Esophagus muscularis mucosa (tissue), 4 donors: Measurements from ENCODE around the gene HDAC3. TPM values are rescaled to one million over a fixed set of nuclear protein-coding genes. Genes with fewer than 3 reads are reported as not detected.

Experiments
- DNase-seq: peaks from one replicate; pipeline ENCODE4 v3.0.0-alpha.2; 2017; ENCODE audit errors: extremely low spot score
- H3K27ac ChIP-seq, 4 donors: fragments of 200-600 bp; sonication (generic); replicated peaks in 1 of 4; 1 replicate in 3 of 4; 2 replicates in 1 of 4; pipeline ENCODE4 v1.5.1; 2016 to 2019; ENCODE audit warnings: mild to moderate bottlenecking in 1 of 4
- H3K27me3 ChIP-seq, 4 donors: fragments of 200-600 bp; sonication (generic); one replicate each; pipeline versions ENCODE4 v1.5.1 to v1.6.0; 2016 to 2019
- H3K36me3 ChIP-seq, 4 donors: fragments of 200-600 bp; sonication (generic); one replicate each; pipeline ENCODE4 v1.5.1; 2016 to 2019
- H3K4me1 ChIP-seq, 4 donors: fragments of 200-600 bp; sonication (generic); one replicate each; pipeline ENCODE4 v1.5.1; 2016 to 2019
- H3K4me3 ChIP-seq, 4 donors: fragments of 200-600 bp; sonication (generic); 1 replicate in 2 of 4; 2 replicates in 2 of 4; pipeline ENCODE4 v1.5.1; 2016 to 2019; ENCODE audit warnings: mild to moderate bottlenecking in 4 of 4, moderate library complexity in 1 of 4
- H3K9me3 ChIP-seq, 4 donors: fragments of 200-600 bp; sonication (generic); 1 replicate in 3 of 4; 2 replicates in 1 of 4; pipeline ENCODE4 v1.5.1; 2016 to 2019
- EP300 ChIP-seq: sonication (generic); formaldehyde crosslinking; IDR thresholded peaks from one replicate; pipeline ENCODE4 v1.6.1; 2017; ENCODE audit warnings: antibody characterized with exemption
- POLR2A ChIP-seq: fragments of 450-650 bp; IDR thresholded peaks from one replicate; pipeline ENCODE4 v1.6.1; 2017; ENCODE audit warnings: antibody characterized with exemption, moderate library complexity, mild to moderate bottlenecking, low read depth
- POLR2AphosphoS5 ChIP-seq, 2 donors: sonication (generic); formaldehyde crosslinking; IDR thresholded peaks; one replicate each; pipeline ENCODE4 v1.6.1; 2017; ENCODE audit warnings: antibody characterized with exemption in 2 of 2
- WGBS: methylation state at CpG from one replicate; pipeline ENCODE4 v1.1.5; 2018; 5-methylcytosine and 5-hydroxymethylcytosine counted together
- intact Hi-C: fragments of 100-400 bp; cut with DNase I; formaldehyde crosslinking; loops from one replicate; pipeline ENCODE4 v1.15.1; 2023
- total RNA-seq, 4 donors: library from RNA; depleted of rRNA; stranded (reverse); fragments of >200 nt; gene quantifications; one replicate each; pipeline versions ENCODE4 v1.1.0 to v1.2.1, GENCODE V29; 2016
- TF ChIP-seq, protein P1 (sequence below), 3 experiments: fragments of 200-600 bp in 2 of 3; fragments of 450-650 bp in 1 of 3; sonication (generic) in 2 of 3; IDR thresholded peaks; one replicate each; pipeline ENCODE4 v1.5.1; 2017 to 2019; ENCODE audit warnings: antibody characterized with exemption in 3 of 3, mild to moderate bottlenecking in 2 of 3, moderate library complexity in 1 of 3

HDAC3 gene
- total RNA-seq, 4 donors from 2014 or later = 30.3 to 54.4 (median 44.3) TPM

DNA sequence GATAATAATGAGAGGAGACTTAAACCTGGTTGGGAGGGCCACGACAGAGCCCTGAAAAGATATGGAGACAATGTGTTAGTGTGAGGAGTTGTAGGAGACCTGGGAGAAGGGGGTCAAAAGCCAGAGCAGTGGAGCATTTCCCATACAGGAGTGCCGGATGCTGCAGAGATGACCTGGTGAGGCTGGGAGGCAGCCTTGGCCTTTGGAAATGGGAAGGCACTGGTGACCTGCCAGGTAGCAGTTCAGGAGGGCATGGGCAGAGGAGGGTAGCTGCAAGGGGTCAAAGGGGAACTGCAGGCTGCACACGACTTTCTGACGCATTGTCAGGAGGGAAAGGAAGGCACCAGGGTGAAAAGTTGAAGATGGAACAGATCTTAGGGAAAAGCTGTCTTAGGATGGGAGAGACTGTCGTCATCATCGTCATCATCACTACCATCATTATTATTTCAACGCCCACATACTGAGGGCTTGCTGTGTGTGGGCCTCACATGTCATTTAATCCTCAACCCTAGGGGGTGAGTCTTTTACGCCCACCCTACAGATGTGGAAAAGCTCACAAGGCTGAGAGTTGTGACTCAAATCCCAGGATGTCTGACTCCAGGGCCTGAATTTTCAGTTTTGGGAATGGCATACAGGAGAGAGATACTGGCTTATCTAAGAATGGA lies 32.1 kb upstream of the HDAC3 start:
- H3K27me3 ChIP-seq = no peaks in the 10 kb centered on the region
- H3K4me3 ChIP-seq = no peak overlapping the region
- no peak for DNase-seq
- no peak overlapping the region for H3K27ac ChIP-seq
- no peaks in the 10 kb centered on the region for H3K9me3 ChIP-seq
- peaks cover 0 to 7% (median 6%) of the 10 kb centered on the region in 4 donors for H3K4me1 ChIP-seq
- H3K36me3 ChIP-seq = peaks cover 0 to 54% (median 15%) of the 10 kb centered on the region in 4 donors
- intact Hi-C loops = no loop called here
- TF ChIP-seq POLR2A (no peak), EP300 (no peak), POLR2AphosphoS5 (IDR thresholded peaks at IDR 0.05) (no peak)
- 77% methylated on average over 8 of the region's 8 CpGs for WGBS

DNA sequence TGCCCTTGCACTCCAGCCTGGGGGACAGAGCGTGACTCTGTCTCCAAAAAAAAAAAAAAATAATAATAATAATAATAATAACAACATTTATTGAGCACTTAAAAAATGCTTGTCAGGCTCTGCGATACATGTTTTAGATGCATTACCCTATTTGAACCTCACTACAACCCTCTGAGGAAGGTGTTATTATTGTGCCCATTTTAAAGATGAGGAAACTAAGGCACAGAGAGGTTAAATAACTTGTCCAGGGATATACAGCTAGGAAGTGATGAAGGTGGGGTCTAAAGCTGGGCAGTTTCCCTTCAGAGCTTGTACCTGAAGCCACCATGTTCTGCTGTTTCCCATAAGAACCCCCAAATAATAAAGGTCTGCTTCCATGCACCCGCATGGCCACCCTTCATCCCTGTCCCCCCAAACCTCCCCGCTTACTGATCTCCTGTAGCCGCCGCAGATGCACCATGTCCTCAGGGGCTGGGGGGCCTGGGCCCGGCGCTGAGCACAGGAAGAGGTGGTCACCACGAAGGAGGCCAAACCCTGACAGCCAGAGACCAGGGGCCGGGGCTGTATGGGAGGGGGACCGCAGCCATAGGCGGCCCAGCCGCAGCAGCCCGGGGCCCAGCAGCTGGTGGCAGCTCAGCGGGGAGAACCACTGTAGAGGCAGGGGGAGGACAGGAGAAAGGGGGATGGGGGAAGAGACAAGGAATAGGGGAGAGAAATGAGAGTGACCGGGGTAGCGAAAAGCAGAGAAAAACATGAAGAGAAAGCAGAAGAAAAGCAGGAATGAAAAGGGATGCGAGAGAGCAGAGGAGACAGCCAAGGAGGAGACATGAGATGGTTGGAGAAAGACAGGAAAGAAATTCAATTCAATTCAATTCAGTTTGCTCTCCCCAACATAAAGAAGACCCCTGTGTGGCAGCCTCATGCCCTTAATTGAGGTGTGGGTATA lies 29.6 kb upstream of the HDAC3 start:
- 87% methylated on average over 18 of the region's 18 CpGs for WGBS
- Histone ChIP-seq H3K36me3 (peaks cover 0 to 60% (median 7%) of the 10 kb centered on the region in 4 donors), H3K27me3 (no peaks in the 10 kb centered on the region), H3K27ac (no peak overlapping the region), H3K4me3 (no peak overlapping the region), H3K4me1 (peaks cover 0 to 7% (median 6%) of the 10 kb centered on the region in 4 donors), H3K9me3 (no peaks in the 10 kb centered on the region)
- DNase-seq = no peak
- intact Hi-C loops = no loop called here
- TF ChIP-seq POLR2A = no peak
- TF ChIP-seq POLR2AphosphoS5 (IDR thresholded peaks at IDR 0.05) = no peak
- no peak for TF ChIP-seq EP300
- TF ChIP-seq, protein P1, sequence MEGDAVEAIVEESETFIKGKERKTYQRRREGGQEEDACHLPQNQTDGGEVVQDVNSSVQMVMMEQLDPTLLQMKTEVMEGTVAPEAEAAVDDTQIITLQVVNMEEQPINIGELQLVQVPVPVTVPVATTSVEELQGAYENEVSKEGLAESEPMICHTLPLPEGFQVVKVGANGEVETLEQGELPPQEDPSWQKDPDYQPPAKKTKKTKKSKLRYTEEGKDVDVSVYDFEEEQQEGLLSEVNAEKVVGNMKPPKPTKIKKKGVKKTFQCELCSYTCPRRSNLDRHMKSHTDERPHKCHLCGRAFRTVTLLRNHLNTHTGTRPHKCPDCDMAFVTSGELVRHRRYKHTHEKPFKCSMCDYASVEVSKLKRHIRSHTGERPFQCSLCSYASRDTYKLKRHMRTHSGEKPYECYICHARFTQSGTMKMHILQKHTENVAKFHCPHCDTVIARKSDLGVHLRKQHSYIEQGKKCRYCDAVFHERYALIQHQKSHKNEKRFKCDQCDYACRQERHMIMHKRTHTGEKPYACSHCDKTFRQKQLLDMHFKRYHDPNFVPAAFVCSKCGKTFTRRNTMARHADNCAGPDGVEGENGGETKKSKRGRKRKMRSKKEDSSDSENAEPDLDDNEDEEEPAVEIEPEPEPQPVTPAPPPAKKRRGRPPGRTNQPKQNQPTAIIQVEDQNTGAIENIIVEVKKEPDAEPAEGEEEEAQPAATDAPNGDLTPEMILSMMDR (IDR thresholded peaks at IDR 0.05) = no peak

DNA sequence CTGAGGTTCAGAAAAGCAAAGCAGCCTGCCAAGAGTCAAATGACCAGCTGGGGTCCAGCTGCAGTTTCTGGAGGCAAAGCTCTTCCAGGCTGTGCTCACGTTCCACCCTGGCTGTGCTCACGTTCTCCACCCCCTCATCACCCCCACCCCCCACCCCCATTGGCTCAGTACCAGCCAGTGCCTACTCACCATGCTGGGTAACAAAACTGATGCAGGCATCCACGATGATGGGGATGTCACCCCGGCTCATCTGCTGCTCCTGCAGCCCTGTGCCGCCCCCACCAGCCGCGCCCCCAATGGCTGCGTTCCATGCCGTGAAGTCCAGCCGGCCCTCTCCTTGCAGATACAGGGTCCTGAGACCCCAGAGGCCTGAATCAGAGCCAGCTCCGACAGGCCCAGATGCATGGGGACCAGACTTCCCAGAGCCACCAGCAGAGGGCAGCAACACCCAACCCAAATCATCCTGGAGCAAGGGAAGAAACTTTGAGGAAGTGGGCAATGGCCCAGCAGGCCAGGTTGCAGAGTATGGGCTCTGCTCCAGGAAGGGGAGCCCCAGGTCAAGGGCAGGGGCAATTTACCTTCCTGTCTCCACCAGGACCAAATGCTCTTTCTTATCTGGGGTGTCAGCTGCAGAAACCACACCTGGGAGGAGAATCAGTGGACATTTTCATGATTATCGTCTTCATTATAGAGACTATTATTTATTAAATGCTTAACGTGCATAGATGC lies 28.2 kb upstream of the HDAC3 start:
- intact Hi-C loops = no loop called here
- TF ChIP-seq POLR2A (no peak), EP300 (no peak), POLR2AphosphoS5 (IDR thresholded peaks at IDR 0.05) (peak in 1 of 2 donors; percentile 26)
- TF ChIP-seq, protein P1 (IDR thresholded peaks at IDR 0.05) = peak; percentile 78 to 95 (median 80)
- Histone ChIP-seq H3K9me3 (no peaks in the 10 kb centered on the region), H3K27ac (no peak overlapping the region), H3K4me1 (peaks cover 0 to 7% (median 6%) of the 10 kb centered on the region in 4 donors), H3K36me3 (peaks cover 0 to 58% (median 8%) of the 10 kb centered on the region in 4 donors), H3K27me3 (no peaks in the 10 kb centered on the region), H3K4me3 (no peak overlapping the region)
- DNase-seq = no peak
- WGBS = 33% methylated on average over 10 of the region's 13 CpGs

DNA sequence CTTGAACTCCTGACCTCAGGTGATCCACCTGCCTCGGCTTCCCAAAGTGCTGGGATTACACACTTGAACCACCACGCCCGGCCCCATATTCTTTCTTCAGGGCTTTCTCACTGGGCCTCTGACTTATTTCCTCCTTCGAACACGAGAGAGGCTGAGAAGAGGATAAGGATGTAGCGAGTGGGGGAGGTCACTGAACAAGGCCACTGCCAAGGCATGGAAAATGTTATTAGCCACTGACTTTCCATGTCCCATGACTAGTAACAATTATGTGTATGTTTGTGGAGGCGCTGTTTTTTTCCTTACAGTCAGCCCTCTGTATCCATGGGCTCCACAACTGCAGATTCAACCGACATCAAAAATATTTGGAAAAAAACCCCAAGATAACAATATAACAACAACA lies 26.9 kb upstream of the HDAC3 start:
- intact Hi-C loops = no loop called here
- TF ChIP-seq EP300 = no peak
- TF ChIP-seq, protein P1 (IDR thresholded peaks at IDR 0.05) = no peak
- TF ChIP-seq POLR2AphosphoS5 (IDR thresholded peaks at IDR 0.05) = no peak
- no peak for TF ChIP-seq POLR2A
- no peaks in the 10 kb centered on the region for H3K27me3 ChIP-seq
- H3K4me1 ChIP-seq = peaks cover 0 to 7% (median 6%) of the 10 kb centered on the region in 4 donors
- WGBS = 91% methylated on average over 8 of the region's 8 CpGs
- no peak for DNase-seq
- peaks cover 0 to 60% (median 6%) of the 10 kb centered on the region in 4 donors for H3K36me3 ChIP-seq
- no peak overlapping the region for H3K4me3 ChIP-seq
- H3K27ac ChIP-seq = no peak overlapping the region
- no peaks in the 10 kb centered on the region for H3K9me3 ChIP-seq
